ENCODE results near the gene TRPV5. TPM values are rescaled to one million over a fixed set of nuclear protein-coding genes. Genes with fewer than 3 reads are reported as not detected.
"Not testable (repeated sequence)": the region's sequence is repeated elsewhere in the genome, so short reads cannot be mapped to it uniquely, and the experiment has no call there.

Gene TRPV5
- total RNA-seq, result not detected in 2 replicates

DNA sequence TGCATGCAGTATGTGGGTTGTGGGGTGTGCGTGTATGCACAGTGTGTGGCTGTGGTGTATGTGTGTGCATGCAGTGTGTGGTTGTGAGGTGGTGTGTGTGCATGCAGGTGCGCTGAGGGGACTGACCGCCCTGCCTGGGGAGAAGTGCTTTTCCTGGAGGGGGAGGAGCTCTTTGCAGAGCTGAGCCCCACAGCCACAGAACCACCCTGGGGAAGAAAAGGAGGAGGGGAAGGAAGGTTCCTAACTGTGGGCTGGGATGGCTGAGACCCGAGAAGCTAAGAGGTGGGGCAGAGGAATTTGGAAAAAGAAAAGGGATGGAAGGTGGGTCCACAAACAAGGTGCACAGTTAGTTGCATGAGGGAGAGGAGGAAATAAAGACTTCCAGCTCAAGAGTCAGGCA lies at the start of gene TRPV5:
TSS of gene TRPV5 (minus strand) at position 123 of the 400 bp plus-strand sequence. CDS start 287 bp downstream, outside the sequence.
- Histone ChIP-seq H3K79me2 (ENCODE audit: insufficient read depth, low read length) (no peaks in the 10 kb centered on the region), H3K27ac (ENCODE audit: low read depth, low read length) (no peak within 1 kb of the TSS), H4K20me1 (ENCODE audit: insufficient read depth, low read length) (no peaks in the 10 kb centered on the region), H3K9me3 (ENCODE audit: low read depth, low read length) (no peaks in the 10 kb centered on the region), H2AFZ (ENCODE audit: low read length) (no peak within 1 kb of the TSS), H3K4me2 (ENCODE audit: insufficient read depth, low read length) (no peak within 1 kb of the TSS), H3K4me1 (ENCODE audit: insufficient read depth, low read length) (no peaks in the 10 kb centered on the region), H3K36me3 (ENCODE audit: insufficient read depth, low read length) (no peaks in the 10 kb centered on the region), H3K27me3 (ENCODE audit: insufficient read depth, low read length) (no peaks in the 10 kb centered on the region), H3K4me3 (ENCODE audit: insufficient read depth, low read length) (no peak within 1 kb of the TSS)
- no peak for DNase-seq (ENCODE audit: insufficient read length, low spot score, missing footprints)
- no peak for TF ChIP-seq CTCF (IDR thresholded peaks at IDR 0.05; ENCODE audit: extremely low read depth, low read depth, low read length)

- H4K20me1 ChIP-seq (ENCODE audit: insufficient read depth, low read length); H3K36me3 ChIP-seq (ENCODE audit: insufficient read depth, low read length); H2AFZ ChIP-seq (ENCODE audit: low read length); DNase-seq (ENCODE audit: insufficient read length, low spot score, missing footprints); H3K27ac ChIP-seq (ENCODE audit: low read depth, low read length); H3K27me3 ChIP-seq (ENCODE audit: insufficient read depth, low read length); H3K79me2 ChIP-seq (ENCODE audit: insufficient read depth, low read length); H3K4me1 ChIP-seq (ENCODE audit: insufficient read depth, low read length); H3K9me3 ChIP-seq (ENCODE audit: low read depth, low read length); H3K4me3 ChIP-seq (ENCODE audit: insufficient read depth, low read length); H3K4me2 ChIP-seq (ENCODE audit: insufficient read depth, low read length): not testable (repeated sequence)
Measured at GRCh38 chr7:142978402-142978801, 44.9 kb upstream of the TRPV5 start.

GRCh38 chr7:142974626-142975025 lies 41.1 kb upstream of the TRPV5 start:
- no peak for DNase-seq (ENCODE audit: insufficient read length, low spot score, missing footprints)
- TF ChIP-seq CTCF (IDR thresholded peaks at IDR 0.05; ENCODE audit: extremely low read depth, low read depth, low read length), result no peak

GRCh38 chr7:142969183-142969582 lies 35.6 kb upstream of the TRPV5 start:
- Histone ChIP-seq H3K36me3 (ENCODE audit: insufficient read depth, low read length) (no peaks in the 10 kb centered on the region), H3K27ac (ENCODE audit: low read depth, low read length) (no peak overlapping the region), H4K20me1 (ENCODE audit: insufficient read depth, low read length) (no peaks in the 10 kb centered on the region), H3K4me1 (ENCODE audit: insufficient read depth, low read length) (no peaks in the 10 kb centered on the region), H2AFZ (ENCODE audit: low read length) (no peak overlapping the region), H3K4me3 (ENCODE audit: insufficient read depth, low read length) (no peak overlapping the region), H3K4me2 (ENCODE audit: insufficient read depth, low read length) (no peak overlapping the region), H3K79me2 (ENCODE audit: insufficient read depth, low read length) (no peaks in the 10 kb centered on the region), H3K27me3 (ENCODE audit: insufficient read depth, low read length) (no peaks in the 10 kb centered on the region), H3K9me3 (ENCODE audit: low read depth, low read length) (no peaks in the 10 kb centered on the region)
- TF ChIP-seq CTCF (IDR thresholded peaks at IDR 0.05; ENCODE audit: extremely low read depth, low read depth, low read length), result no peak
- DNase-seq (ENCODE audit: insufficient read length, low spot score, missing footprints), result no peak

More at GRCh38 chr7:142974626-142975025, 41.1 kb upstream of the TRPV5 start:
- Histone ChIP-seq H3K27me3 (ENCODE audit: insufficient read depth, low read length) (no peaks in the 10 kb centered on the region), H2AFZ (ENCODE audit: low read length) (no peak overlapping the region), H3K4me1 (ENCODE audit: insufficient read depth, low read length) (no peaks in the 10 kb centered on the region), H3K9me3 (ENCODE audit: low read depth, low read length) (no peaks in the 10 kb centered on the region), H3K27ac (ENCODE audit: low read depth, low read length) (no peak overlapping the region), H3K36me3 (ENCODE audit: insufficient read depth, low read length) (no peaks in the 10 kb centered on the region), H3K79me2 (ENCODE audit: insufficient read depth, low read length) (no peaks in the 10 kb centered on the region), H3K4me3 (ENCODE audit: insufficient read depth, low read length) (no peak overlapping the region), H3K4me2 (ENCODE audit: insufficient read depth, low read length) (no peak overlapping the region), H4K20me1 (ENCODE audit: insufficient read depth, low read length) (no peaks in the 10 kb centered on the region)

Data from osteoblast (primary cell).